Measurements from ENCODE around the gene MICALL2.

Gene MICALL2

GRCh38 chr7:1458683-1459511 is at the start of gene MICALL2:
Gene MICALL2, minus strand, starts transcription at chr7:1459470. Its CDS starts 144 bp downstream, at chr7:1459326.
- no peak for DNase-seq (ENCODE audit: low spot score)

DNA sequence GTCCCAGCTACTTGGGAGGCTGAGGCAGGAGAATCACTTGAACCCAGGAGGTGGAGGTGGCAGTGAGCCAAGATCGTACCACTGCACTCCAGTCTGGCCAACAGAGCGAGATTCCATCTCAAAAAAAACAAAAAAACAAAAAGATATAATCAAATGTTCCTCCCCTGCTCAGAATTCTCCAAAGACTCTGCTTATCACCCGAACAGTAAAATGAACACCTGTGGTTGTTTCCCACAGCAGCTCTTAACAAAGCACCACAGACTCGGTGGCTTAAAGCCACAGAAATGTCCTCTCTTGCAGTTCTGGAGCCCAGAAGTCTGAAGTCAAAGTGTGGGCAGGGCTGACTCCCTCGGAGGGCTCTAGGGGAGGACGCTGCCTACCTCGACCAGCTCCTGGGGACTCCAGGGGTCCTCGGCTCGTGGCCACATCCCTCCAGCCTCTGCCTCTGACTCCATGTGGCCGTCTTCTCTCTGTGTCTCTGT is 49.0 kb upstream of the MICALL2 start:
- DNase-seq (ENCODE audit: low spot score): no peak

GRCh38 chr7:1505731-1506550 is 46.7 kb upstream of the MICALL2 start:
- DNase-seq (ENCODE audit: low spot score): no peak

GRCh38 chr7:1503816-1504775 is 44.8 kb upstream of the MICALL2 start, which contains the start of gene INTS1:
Gene INTS1, minus strand, starts transcription at chr7:1504389. Its CDS starts 429 bp downstream, at chr7:1503960.
- DNase-seq (ENCODE audit: low spot score): peak; percentile 87

GRCh38 chr7:1503390-1503789 is 44.1 kb upstream of the MICALL2 start:
- DNase-seq (ENCODE audit: low spot score): no peak

DNA sequence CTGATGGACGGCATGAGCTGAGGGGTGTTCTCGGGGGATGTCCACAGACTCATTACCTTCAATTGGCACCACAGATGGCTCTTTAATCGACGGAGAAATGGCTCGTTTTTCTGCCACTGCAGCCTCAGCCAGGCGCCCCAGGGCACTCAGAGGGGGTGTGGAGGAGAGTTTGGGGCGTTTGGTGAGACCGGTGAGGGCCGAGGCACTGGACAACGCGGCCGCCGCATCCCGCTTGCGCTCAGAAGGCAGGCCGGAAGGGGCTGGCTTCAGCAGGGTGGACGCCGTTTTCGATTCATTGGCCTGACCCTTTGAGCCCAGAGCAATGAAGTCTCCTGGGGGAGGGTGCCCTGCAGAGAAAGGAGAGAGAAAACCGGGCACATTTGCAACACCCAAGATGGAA is 43.6 kb upstream of the MICALL2 start:
- no peak for DNase-seq (ENCODE audit: low spot score)

GRCh38 chr7:1501487-1502270 is 42.4 kb upstream of the MICALL2 start:
- no peak for DNase-seq (ENCODE audit: low spot score)

- no peak for DNase-seq (ENCODE audit: low spot score)
Measured at GRCh38 chr7:1500064-1500807, 41.0 kb upstream of the MICALL2 start.

GRCh38 chr7:1499367-1500029 is 40.2 kb upstream of the MICALL2 start:
- no peak for DNase-seq (ENCODE audit: low spot score)

- DNase-seq (ENCODE audit: low spot score): no peak
Measured at GRCh38 chr7:1498370-1499305, 39.4 kb upstream of the MICALL2 start.

- DNase-seq (ENCODE audit: low spot score): no peak
Measured at GRCh38 chr7:1497293-1497927, 38.1 kb upstream of the MICALL2 start.

DNA sequence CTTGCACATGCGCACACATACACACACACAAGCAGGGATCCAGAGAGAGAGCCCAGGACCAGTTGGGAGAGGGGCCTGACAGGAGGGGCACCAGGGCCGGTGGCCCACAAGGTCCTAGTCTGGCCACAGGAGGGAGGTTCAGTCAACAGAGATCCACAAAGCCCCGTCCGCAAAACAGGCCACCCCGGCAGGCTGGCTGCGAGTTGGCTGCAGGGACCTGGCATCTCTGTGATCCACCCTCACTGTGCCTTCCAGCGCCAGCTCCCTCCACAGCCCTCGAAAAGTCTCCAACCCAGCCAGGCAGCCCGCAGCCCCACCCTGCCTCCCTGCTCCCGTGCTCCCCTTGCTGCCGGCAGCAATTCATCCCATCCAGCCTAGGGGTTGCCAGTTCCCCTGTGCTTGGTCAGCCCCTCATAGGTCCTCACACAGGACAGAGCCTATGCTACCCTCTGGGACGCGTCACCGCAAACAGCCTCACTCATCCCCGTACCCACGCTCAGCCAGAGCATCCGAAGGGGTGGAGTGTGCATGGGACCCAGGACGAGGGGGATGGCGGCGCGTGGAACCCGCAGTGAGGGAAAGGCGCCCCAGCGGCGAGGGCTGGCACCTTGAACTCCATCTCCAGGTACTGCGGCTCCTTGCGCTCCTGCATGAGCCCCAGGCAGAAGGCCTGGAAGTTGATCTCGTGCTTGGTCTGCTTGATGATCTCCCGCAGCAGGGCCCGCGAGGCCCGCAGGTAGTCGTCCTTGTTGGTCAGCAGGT is 37.4 kb upstream of the MICALL2 start:
- DNase-seq (ENCODE audit: low spot score): no peak

- no peak for DNase-seq (ENCODE audit: low spot score)
Measured at GRCh38 chr7:1495564-1496242, 36.4 kb upstream of the MICALL2 start.

- DNase-seq (ENCODE audit: low spot score): no peak
Measured at GRCh38 chr7:1494866-1495563, 35.7 kb upstream of the MICALL2 start.

DNA sequence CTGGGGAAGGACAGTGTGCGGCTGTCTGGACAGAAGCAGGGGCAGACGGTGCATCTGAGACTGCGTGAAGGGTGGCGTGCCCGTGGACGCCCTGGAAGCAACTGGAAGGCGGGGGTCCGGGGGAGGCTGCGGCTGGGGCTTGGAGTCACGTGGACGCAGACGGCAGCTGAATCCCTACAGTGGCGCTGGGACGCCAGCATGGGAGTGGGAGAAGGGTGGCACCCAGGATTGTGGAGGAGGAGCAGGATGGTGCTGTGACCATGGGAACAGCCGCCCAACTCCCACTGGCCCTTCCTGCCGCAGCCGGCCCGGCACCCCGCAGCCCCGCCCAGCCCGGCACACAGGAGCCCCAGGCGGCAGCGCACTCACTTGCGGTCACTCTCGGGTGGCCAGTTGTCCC is 35.2 kb upstream of the MICALL2 start:
- DNase-seq (ENCODE audit: low spot score): no peak

GRCh38 chr7:1493571-1493970 is 34.3 kb upstream of the MICALL2 start:
- no peak for DNase-seq (ENCODE audit: low spot score)

All from CD4-positive, alpha-beta T cell treated with Interleukin-6 at 100 ng/mL for 8 hours (primary cell).